Natural killer cell (primary cell): ENCODE data around the gene CEACAM19. TPM values are rescaled to one million over a fixed set of nuclear protein-coding genes. Genes with fewer than 3 reads are reported as not detected.

Experiments
- ATAC-seq, 3 donors: fragments of 150-1000 bp in 2 of 3; fragments of 200-7000 bp in 1 of 3; cut with Tn5 transposase; 1 replicate in 1 of 3; 2 replicates in 2 of 3; pipeline ENCODE4 v1.10.0; 2021; ENCODE audit warnings: mild to moderate bottlenecking in 2 of 3, moderate library complexity in 2 of 3
- DNase-seq, 2 donors: peaks; one replicate each; pipeline versions ENCODE4 v3.0.0 to v3.0.0-alpha.2; 2013 to 2021; ENCODE audit warnings: mixed read lengths in 1 of 2
- H3K27ac ChIP-seq: one replicate; pipeline ENCODE4 v1.5.1; 2013; ENCODE audit warnings: mild to moderate bottlenecking, low read length
- H3K27me3 ChIP-seq: one replicate; pipeline ENCODE4 v1.6.1; 2013; ENCODE audit warnings: low read length; ENCODE audit not compliant: control insufficient read depth, insufficient read depth
- H3K36me3 ChIP-seq: one replicate; pipeline ENCODE4 v1.6.1; 2013; ENCODE audit warnings: low read length; ENCODE audit not compliant: control insufficient read depth, insufficient read depth
- H3K4me1 ChIP-seq: one replicate; pipeline ENCODE4 v1.6.1; 2013; ENCODE audit warnings: low read length; ENCODE audit not compliant: control insufficient read depth, insufficient read depth
- H3K4me3 ChIP-seq: one replicate; pipeline ENCODE4 v1.5.1; 2013; ENCODE audit warnings: low read length
- H3K9me3 ChIP-seq: one replicate; pipeline ENCODE4 v1.6.1; 2013; ENCODE audit warnings: low read length; ENCODE audit not compliant: control insufficient read depth, insufficient read depth
- H3K27ac Mint-ChIP-seq, 2 donors: one replicate each; pipeline ENCODE4 v1.8.0; 2022; ENCODE audit warnings: mild to moderate bottlenecking in 2 of 2, mixed read lengths in 2 of 2, moderate library complexity in 1 of 2
- H3K27me3 Mint-ChIP-seq, 2 donors: one replicate each; pipeline ENCODE4 v1.8.0; 2022; ENCODE audit warnings: low read depth in 2 of 2, mixed read lengths in 2 of 2
- H3K36me3 Mint-ChIP-seq: one replicate; pipeline ENCODE4 v1.8.0; 2022; ENCODE audit warnings: mixed read lengths
- H3K4me1 Mint-ChIP-seq, 2 donors: one replicate each; pipeline ENCODE4 v1.8.0; 2022; ENCODE audit warnings: mixed read lengths in 2 of 2
- H3K4me3 Mint-ChIP-seq: one replicate; pipeline ENCODE4 v1.8.0; 2022; ENCODE audit warnings: mild to moderate bottlenecking, moderate library complexity, mixed read lengths
- H3K9me3 Mint-ChIP-seq, 2 donors: one replicate each; pipeline ENCODE4 v1.8.0; 2022; ENCODE audit warnings: mixed read lengths in 2 of 2
- CTCF ChIP-seq: fragments of 200-600 bp; IDR thresholded peaks from one replicate; pipeline ENCODE4 v1.8.0; 2022; ENCODE audit warnings: antibody characterized with exemption
- WGBS: methylation state at CpG from one replicate; pipeline ENCODE4 v1.1.7; 2013; ENCODE audit warnings: missing lambda C conversion rate; ENCODE audit not compliant: insufficient coverage; 5-methylcytosine and 5-hydroxymethylcytosine counted together
- intact Hi-C: fragments of 100-400 bp; cut with micrococcal nuclease; formaldehyde crosslinking; loops from one replicate; pipeline ENCODE4 v1.14.2; 2022
- total RNA-seq, 4 donors: library from RNA; stranded (reverse); fragments of 120-200 nt in 1 of 4; gene quantifications; one replicate each; pipeline versions ENCODE4 v1.2.3 to v1.2.4, GENCODE V29; 2013 to 2022

CEACAM19 gene
- total RNA-seq, 3 donors from 2014 or later (not counting 1 experiment from before 2014, with no cell fraction given), result 2.6 to 4.1 (median 2.7) TPM

- ATAC-seq (no peak), DNase-seq (no peak)
- WGBS, result 87% methylated on average over 3 of the region's 3 CpGs
- TF ChIP-seq CTCF, result no peak
- intact Hi-C loops, result no loop called here
- H3K4me3 ChIP-seq, result no peak overlapping the region
- no peak overlapping the region for H3K27ac ChIP-seq
- H3K4me1 ChIP-seq, result peaks cover 12% of the 10 kb centered on the region
- H3K36me3 ChIP-seq, result no peaks in the 10 kb centered on the region
- no peaks in the 10 kb centered on the region for H3K36me3 Mint-ChIP-seq
- no peak overlapping the region for H3K4me3 Mint-ChIP-seq
- H3K4me1 Mint-ChIP-seq, result peaks cover 0 to 5% of the 10 kb centered on the region in 2 donors
- no peaks in the 10 kb centered on the region for H3K27me3 ChIP-seq
- no peak overlapping the region for H3K27ac Mint-ChIP-seq
- peaks cover 6 to 8% of the 10 kb centered on the region in 2 donors for H3K27me3 Mint-ChIP-seq
- H3K9me3 ChIP-seq, result no peaks in the 10 kb centered on the region
- H3K9me3 Mint-ChIP-seq, result no peaks in the 10 kb centered on the region
Observed at GRCh38 chr19:44640518-44640917, 30.8 kb upstream of the CEACAM19 start.

GRCh38 chr19:44641501-44642265 is 29.6 kb upstream of the CEACAM19 start:
- H3K4me1 Mint-ChIP-seq, result peaks cover 0 to 5% of the 10 kb centered on the region in 2 donors
- Histone ChIP-seq H3K27me3 (no peaks in the 10 kb centered on the region), H3K36me3 (no peaks in the 10 kb centered on the region), H3K27ac (no peak overlapping the region), H3K9me3 (no peaks in the 10 kb centered on the region), H3K4me3 (no peak overlapping the region), H3K4me1 (peaks cover 12% of the 10 kb centered on the region)
- DNase-seq, result no peak
- H3K36me3 Mint-ChIP-seq, result no peaks in the 10 kb centered on the region
- intact Hi-C loops, result no loop called here
- peaks cover 0 to 2% of the 10 kb centered on the region in 2 donors for H3K27me3 Mint-ChIP-seq
- no peak for TF ChIP-seq CTCF
- peak overlapping the region; percentile 7 for H3K4me3 Mint-ChIP-seq
- ATAC-seq, result no peak
- H3K27ac Mint-ChIP-seq, result no peak overlapping the region
- WGBS, result 85% methylated on average over 9 of the region's 9 CpGs
- H3K9me3 Mint-ChIP-seq, result no peaks in the 10 kb centered on the region

- no peaks in the 10 kb centered on the region for H3K27me3 ChIP-seq
- H3K4me3 ChIP-seq, result no peak overlapping the region
- ATAC-seq (no peak), DNase-seq (no peak)
- intact Hi-C loops, result no loop called here
- no peaks in the 10 kb centered on the region for H3K9me3 ChIP-seq
- peaks cover 0 to 5% of the 10 kb centered on the region in 2 donors for H3K4me1 Mint-ChIP-seq
- no peaks in the 10 kb centered on the region for H3K36me3 ChIP-seq
- H3K36me3 Mint-ChIP-seq, result no peaks in the 10 kb centered on the region
- H3K27ac ChIP-seq, result no peak overlapping the region
- TF ChIP-seq CTCF, result no peak
- H3K9me3 Mint-ChIP-seq, result no peaks in the 10 kb centered on the region
- peaks cover 0 to 2% of the 10 kb centered on the region in 2 donors for H3K27me3 Mint-ChIP-seq
- peaks cover 12% of the 10 kb centered on the region for H3K4me1 ChIP-seq
- no peak overlapping the region for H3K27ac Mint-ChIP-seq
- WGBS, result no CpG with 5 or more reads among the region's 1 CpG
- no peak overlapping the region for H3K4me3 Mint-ChIP-seq
Observed at GRCh38 chr19:44642377-44642776, 28.9 kb upstream of the CEACAM19 start.
